OCI-LY1 (cell line): ENCODE data around the gene PLEKHM3.

Experiments used
- H2AFZ ChIP-seq: fragments of 200-600 bp; sonication (generic), shearing (Covaris generic); 2 replicates; pipeline ENCODE4 v1.6.0; 2014; ENCODE audit warnings: antibody characterized with exemption, mild to moderate bottlenecking, low read length
- H3F3A ChIP-seq: fragments of 200-600 bp; sonication (generic), shearing (Covaris generic); 2 replicates; pipeline ENCODE4 v1.6.0; 2014; ENCODE audit warnings: mild to moderate bottlenecking, antibody characterized with exemption, low read length, moderate library complexity; ENCODE audit not compliant: insufficient read depth
- H3K27ac ChIP-seq: fragments of 200-600 bp; sonication (generic); 2 replicates; pipeline ENCODE4 v1.5.1; 2014; ENCODE audit warnings: low read length, mixed run types, mild to moderate bottlenecking, low read depth; ENCODE audit not compliant: poor library complexity, severe bottlenecking
- H3K27me3 ChIP-seq: fragments of 200-600 bp; sonication (generic); 2 replicates; pipeline ENCODE4 v1.6.0; 2014; ENCODE audit warnings: antibody characterized with exemption, mild to moderate bottlenecking, low read length, moderate library complexity; ENCODE audit not compliant: insufficient read depth
- H3K36me3 ChIP-seq: fragments of 200-600 bp; sonication (generic); 2 replicates; pipeline ENCODE4 v1.6.1; 2014; ENCODE audit warnings: mild to moderate bottlenecking, antibody characterized with exemption, low read length, moderate library complexity, mixed read lengths; ENCODE audit not compliant: insufficient read depth
- H3K4me1 ChIP-seq: fragments of 200-600 bp; sonication (generic); 2 replicates; pipeline ENCODE4 v1.5.1; 2014; ENCODE audit warnings: mild to moderate bottlenecking, low read length, moderate library complexity; ENCODE audit not compliant: insufficient read depth, severe bottlenecking
- H3K4me2 ChIP-seq: fragments of 200-600 bp; sonication (generic), shearing (Covaris generic); 2 replicates; pipeline ENCODE4 v1.6.1; 2014; ENCODE audit warnings: low read length
- H3K4me3 ChIP-seq: fragments of 200-600 bp; sonication (generic); 2 replicates; pipeline ENCODE4 v1.5.1; 2014; ENCODE audit warnings: low read length, low read depth, mild to moderate bottlenecking, mixed read lengths; ENCODE audit not compliant: poor library complexity, severe bottlenecking
- H3K79me2 ChIP-seq: fragments of 200-600 bp; shearing (Covaris generic); 2 replicates; pipeline ENCODE4 v1.6.1; 2016; ENCODE audit warnings: mixed run types, low read length, mixed read lengths; ENCODE audit not compliant: insufficient read depth
- H3K9ac ChIP-seq: fragments of 200-600 bp; sonication (generic), shearing (Covaris generic); 2 replicates; pipeline ENCODE4 v1.6.1; 2014; ENCODE audit warnings: mild to moderate bottlenecking, low read length, mixed read lengths
- H3K9me2 ChIP-seq: fragments of 200-600 bp; sonication (generic), shearing (Covaris generic); 2 replicates; pipeline ENCODE4 v1.6.1; 2014; ENCODE audit warnings: low read depth, mild to moderate bottlenecking, low read length, mixed read lengths
- H3K9me3 ChIP-seq: fragments of 200-600 bp; shearing (Covaris generic); 2 replicates; pipeline ENCODE4 v1.6.1; 2014; ENCODE audit warnings: low read length, mixed read lengths
- H4K20me1 ChIP-seq: fragments of 200-600 bp; sonication (generic), shearing (Covaris generic); 2 replicates; pipeline ENCODE4 v1.6.0; 2016; ENCODE audit warnings: mild to moderate bottlenecking, low read length; ENCODE audit not compliant: insufficient read depth
- EZH2 ChIP-seq: fragments of 200-600 bp; sonication (generic), shearing (Covaris generic); IDR thresholded peaks from 2 replicates; pipeline ENCODE4 v1.8.0; 2017; ENCODE audit warnings: borderline replicate concordance, mixed run types, mild to moderate bottlenecking, antibody characterized with exemption, low read length, moderate library complexity, mixed read lengths
- TF ChIP-seq, protein P1 (sequence below): fragments of 200-600 bp; sonication (generic), shearing (Covaris generic); IDR thresholded peaks from 2 replicates; pipeline ENCODE4 v1.5.1; 2017; ENCODE audit warnings: mild to moderate bottlenecking, antibody characterized with exemption, low read length, moderate library complexity, mixed read lengths

PLEKHM3 gene

DNA sequence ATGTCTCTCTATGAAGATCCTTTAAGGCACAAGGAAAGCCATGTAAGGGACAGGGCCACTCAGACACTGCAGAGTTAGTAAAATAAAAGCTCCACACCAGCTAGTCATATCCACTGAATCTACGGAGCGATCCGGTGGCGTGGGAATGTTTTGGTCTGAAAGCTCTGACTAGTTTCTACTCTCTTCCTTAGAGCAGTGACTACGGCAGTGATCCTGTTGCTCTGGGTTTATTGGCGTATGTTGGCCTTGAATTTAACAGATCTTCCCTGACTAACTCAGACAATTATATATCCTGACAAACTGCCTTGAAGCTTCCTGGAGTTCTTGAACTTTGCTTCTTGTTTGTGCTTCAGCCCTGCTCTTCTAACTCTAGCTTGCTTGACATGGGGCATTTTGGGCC, 140.3 kb downstream of the PLEKHM3 start:
- Histone ChIP-seq H3K79me2 (no peaks in the 10 kb centered on the region), H4K20me1 (no peaks in the 10 kb centered on the region), H3K4me3 (no peak overlapping the region), H3K27me3 (no peaks in the 10 kb centered on the region), H3K27ac (no peak overlapping the region), H3K4me1 (no peaks in the 10 kb centered on the region), H2AFZ (no peak overlapping the region), H3F3A (no peaks in the 10 kb centered on the region), H3K9me3 (no peaks in the 10 kb centered on the region), H3K4me2 (no peak overlapping the region), H3K9ac (no peak overlapping the region), H3K9me2 (no peaks in the 10 kb centered on the region), H3K36me3 (no peaks in the 10 kb centered on the region)
- TF ChIP-seq, protein P1, sequence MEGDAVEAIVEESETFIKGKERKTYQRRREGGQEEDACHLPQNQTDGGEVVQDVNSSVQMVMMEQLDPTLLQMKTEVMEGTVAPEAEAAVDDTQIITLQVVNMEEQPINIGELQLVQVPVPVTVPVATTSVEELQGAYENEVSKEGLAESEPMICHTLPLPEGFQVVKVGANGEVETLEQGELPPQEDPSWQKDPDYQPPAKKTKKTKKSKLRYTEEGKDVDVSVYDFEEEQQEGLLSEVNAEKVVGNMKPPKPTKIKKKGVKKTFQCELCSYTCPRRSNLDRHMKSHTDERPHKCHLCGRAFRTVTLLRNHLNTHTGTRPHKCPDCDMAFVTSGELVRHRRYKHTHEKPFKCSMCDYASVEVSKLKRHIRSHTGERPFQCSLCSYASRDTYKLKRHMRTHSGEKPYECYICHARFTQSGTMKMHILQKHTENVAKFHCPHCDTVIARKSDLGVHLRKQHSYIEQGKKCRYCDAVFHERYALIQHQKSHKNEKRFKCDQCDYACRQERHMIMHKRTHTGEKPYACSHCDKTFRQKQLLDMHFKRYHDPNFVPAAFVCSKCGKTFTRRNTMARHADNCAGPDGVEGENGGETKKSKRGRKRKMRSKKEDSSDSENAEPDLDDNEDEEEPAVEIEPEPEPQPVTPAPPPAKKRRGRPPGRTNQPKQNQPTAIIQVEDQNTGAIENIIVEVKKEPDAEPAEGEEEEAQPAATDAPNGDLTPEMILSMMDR = no peak
- TF ChIP-seq EZH2 = no peak

DNA sequence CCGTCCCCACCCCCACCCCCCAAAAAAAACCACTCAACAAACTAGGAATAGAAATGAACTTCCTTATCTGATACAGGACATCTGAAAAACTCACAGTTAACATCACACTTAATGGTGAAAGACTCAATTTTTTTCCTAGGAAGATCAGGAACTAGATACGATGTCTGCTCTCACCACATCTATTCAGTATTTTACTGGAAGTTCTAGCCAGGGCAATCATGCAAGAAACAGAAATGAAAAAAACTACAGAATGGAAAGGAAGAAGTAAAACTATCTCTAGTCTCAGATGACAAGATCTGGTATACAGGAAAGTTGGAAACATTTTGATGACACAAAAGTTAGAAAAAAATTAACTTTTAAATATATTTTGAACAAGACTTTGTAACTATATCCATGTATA, 141.2 kb downstream of the PLEKHM3 start:
- no peaks in the 10 kb centered on the region for H3K9me3 ChIP-seq
- no peaks in the 10 kb centered on the region for H3K4me1 ChIP-seq
- H3K4me2 ChIP-seq = no peak overlapping the region
- no peak overlapping the region for H3K4me3 ChIP-seq
- H4K20me1 ChIP-seq = no peaks in the 10 kb centered on the region
- H2AFZ ChIP-seq = no peak overlapping the region
- no peaks in the 10 kb centered on the region for H3K79me2 ChIP-seq
- no peaks in the 10 kb centered on the region for H3K27me3 ChIP-seq
- no peak for TF ChIP-seq EZH2
- TF ChIP-seq, protein P1 = no peak
- H3K27ac ChIP-seq = no peak overlapping the region
- H3K9ac ChIP-seq = no peak overlapping the region
- no peaks in the 10 kb centered on the region for H3F3A ChIP-seq
- no peaks in the 10 kb centered on the region for H3K36me3 ChIP-seq
- no peaks in the 10 kb centered on the region for H3K9me2 ChIP-seq

DNA sequence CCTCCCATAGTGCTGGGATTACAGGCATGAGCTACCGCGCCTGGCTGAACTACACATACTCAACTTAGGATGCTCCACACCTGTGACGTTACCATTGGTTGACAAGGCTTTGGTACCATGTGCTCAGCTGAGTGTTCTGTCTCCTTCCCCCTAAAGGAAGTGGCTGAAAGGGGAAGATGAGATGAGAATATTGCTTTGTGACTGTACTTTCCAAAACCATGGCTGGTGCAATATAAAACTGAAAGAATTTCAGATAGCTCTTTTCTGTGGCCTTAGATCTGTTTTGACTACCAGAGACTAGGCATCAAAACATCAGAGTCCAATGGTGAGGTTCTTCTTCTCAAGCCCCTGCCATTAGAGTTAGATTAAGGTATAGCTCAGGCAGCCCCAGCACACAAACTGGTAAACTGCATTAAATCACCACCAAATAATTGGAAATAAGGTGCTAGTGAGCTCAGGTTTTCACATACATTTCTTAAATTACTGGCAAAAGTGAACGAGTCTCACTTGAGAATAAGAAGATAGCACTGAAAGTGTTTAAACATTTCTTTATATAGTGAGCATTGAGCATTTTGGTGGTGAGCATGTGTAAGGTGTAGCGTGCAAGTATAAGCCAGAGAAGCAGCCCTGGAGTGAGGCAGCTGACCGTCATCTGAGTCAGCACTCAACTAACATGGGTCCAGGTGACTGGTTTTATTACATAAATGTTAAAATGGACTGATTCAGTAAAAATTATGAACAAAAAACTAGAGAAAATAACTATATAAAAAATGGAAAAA, 142.1 kb downstream of the PLEKHM3 start:
- H2AFZ ChIP-seq = no peak overlapping the region

More for the DNA sequence above, 142.1 kb downstream of the PLEKHM3 start:
- H3K36me3 ChIP-seq = no peaks in the 10 kb centered on the region
- H3F3A ChIP-seq = no peaks in the 10 kb centered on the region
- H3K9me3 ChIP-seq = no peaks in the 10 kb centered on the region
- no peak overlapping the region for H3K4me3 ChIP-seq
- H3K4me2 ChIP-seq = no peak overlapping the region
- H3K79me2 ChIP-seq = no peaks in the 10 kb centered on the region
- TF ChIP-seq, protein P1 = no peak
- TF ChIP-seq EZH2 = no peak
- H3K27ac ChIP-seq = no peak overlapping the region
- H4K20me1 ChIP-seq = no peaks in the 10 kb centered on the region
- no peaks in the 10 kb centered on the region for H3K9me2 ChIP-seq
- no peaks in the 10 kb centered on the region for H3K27me3 ChIP-seq
- no peak overlapping the region for H3K9ac ChIP-seq
- H3K4me1 ChIP-seq = no peaks in the 10 kb centered on the region
